Activated naive CD4-positive, alpha-beta T cell treated with anti-CD3 and anti-CD28 coated beads, Interleukin-2, amount 50 U/mL, for 24 hours (primary cell): ENCODE data around the gene CAGE1.
"Not testable (repeated sequence)": the region's sequence is repeated elsewhere in the genome, so short reads cannot be mapped to it uniquely, and the experiment has no call there.

Experiments
- H3K27ac Mint-ChIP-seq: one replicate; pipeline ENCODE4 v1.8.0; 2021; ENCODE audit warnings: mild to moderate bottlenecking, mixed read lengths
- H3K27me3 Mint-ChIP-seq: one replicate; pipeline ENCODE4 v1.8.0; 2021; ENCODE audit warnings: mixed read lengths
- H3K36me3 Mint-ChIP-seq: one replicate; pipeline ENCODE4 v1.8.0; 2021; ENCODE audit warnings: mixed read lengths
- H3K4me1 Mint-ChIP-seq: one replicate; pipeline ENCODE4 v1.8.0; 2021; ENCODE audit warnings: mixed read lengths
- H3K4me3 Mint-ChIP-seq: one replicate; pipeline ENCODE4 v1.8.0; 2021; ENCODE audit warnings: mild to moderate bottlenecking, mixed read lengths
- H3K9me3 Mint-ChIP-seq: one replicate; pipeline ENCODE4 v1.8.0; 2021; ENCODE audit warnings: mixed read lengths

The CAGE1 gene

GRCh38 chr6:7378740-7379139 lies 10.8 kb downstream of the CAGE1 start:
- no peak overlapping the region for H3K27ac Mint-ChIP-seq
- peaks cover 4% of the 10 kb centered on the region for H3K27me3 Mint-ChIP-seq
- H3K36me3 Mint-ChIP-seq, result no peaks in the 10 kb centered on the region
- no peak overlapping the region for H3K4me3 Mint-ChIP-seq
- peaks cover 4% of the 10 kb centered on the region for H3K4me1 Mint-ChIP-seq
- H3K9me3 Mint-ChIP-seq, result no peaks in the 10 kb centered on the region

GRCh38 chr6:7377961-7378360 lies 11.6 kb downstream of the CAGE1 start:
- Mint-ChIP-seq H3K27ac (no peak overlapping the region), H3K27me3 (peaks cover 4% of the 10 kb centered on the region), H3K9me3 (no peaks in the 10 kb centered on the region), H3K4me3 (no peak overlapping the region), H3K36me3 (no peaks in the 10 kb centered on the region), H3K4me1 (peaks cover 8% of the 10 kb centered on the region)

- no peaks in the 10 kb centered on the region for H3K36me3 Mint-ChIP-seq
- H3K9me3 Mint-ChIP-seq, result no peaks in the 10 kb centered on the region
- no peak overlapping the region for H3K27ac Mint-ChIP-seq
- peaks cover 4% of the 10 kb centered on the region for H3K27me3 Mint-ChIP-seq
- H3K4me1 Mint-ChIP-seq, result peaks cover 8% of the 10 kb centered on the region
- H3K4me3 Mint-ChIP-seq, result no peak overlapping the region
Measured at GRCh38 chr6:7373739-7374138, 15.8 kb downstream of the CAGE1 start.

- Mint-ChIP-seq H3K4me1 (no peaks in the 10 kb centered on the region), H3K27me3 (peaks cover 2% of the 10 kb centered on the region), H3K9me3 (no peaks in the 10 kb centered on the region), H3K27ac (no peak overlapping the region), H3K36me3 (no peaks in the 10 kb centered on the region), H3K4me3 (no peak overlapping the region)
Measured at GRCh38 chr6:7367408-7367807, 22.1 kb downstream of the CAGE1 start.

GRCh38 chr6:7351916-7352315 lies 37.6 kb downstream of the CAGE1 start:
- H3K36me3 Mint-ChIP-seq, H3K4me3 Mint-ChIP-seq: not testable (repeated sequence)
- H3K27me3 Mint-ChIP-seq, result peaks cover 13% of the 10 kb centered on the region

GRCh38 chr6:7350591-7350990 lies 39.0 kb downstream of the CAGE1 start:
- H3K27ac Mint-ChIP-seq, H3K36me3 Mint-ChIP-seq, H3K9me3 Mint-ChIP-seq, H3K4me3 Mint-ChIP-seq, H3K4me1 Mint-ChIP-seq: not testable (repeated sequence)
- peaks cover 13% of the 10 kb centered on the region for H3K27me3 Mint-ChIP-seq

More at GRCh38 chr6:7351916-7352315, 37.6 kb downstream of the CAGE1 start:
- not testable (repeated sequence) for H3K9me3 Mint-ChIP-seq, H3K27ac Mint-ChIP-seq, H3K4me1 Mint-ChIP-seq

- H3K4me3 Mint-ChIP-seq, H3K27ac Mint-ChIP-seq, H3K36me3 Mint-ChIP-seq, H3K4me1 Mint-ChIP-seq, H3K9me3 Mint-ChIP-seq: not testable (repeated sequence)
- H3K27me3 Mint-ChIP-seq, result peaks cover 19% of the 10 kb centered on the region
Measured at GRCh38 chr6:7347551-7347997, 42.0 kb downstream of the CAGE1 start.

GRCh38 chr6:7344773-7345450 lies 44.6 kb downstream of the CAGE1 start:
- not testable (repeated sequence) for H3K4me1 Mint-ChIP-seq, H3K4me3 Mint-ChIP-seq, H3K27ac Mint-ChIP-seq, H3K36me3 Mint-ChIP-seq, H3K9me3 Mint-ChIP-seq
- H3K27me3 Mint-ChIP-seq, result peaks cover 15% of the 10 kb centered on the region

- Mint-ChIP-seq H3K36me3 (no peaks in the 10 kb centered on the region), H3K27me3 (peaks cover 15% of the 10 kb centered on the region), H3K4me3 (no peak overlapping the region), H3K9me3 (no peaks in the 10 kb centered on the region), H3K4me1 (no peaks in the 10 kb centered on the region), H3K27ac (no peak overlapping the region)
Measured at GRCh38 chr6:7343546-7344475, 45.7 kb downstream of the CAGE1 start.

GRCh38 chr6:7341989-7342742 lies 47.4 kb downstream of the CAGE1 start:
- H3K27me3 Mint-ChIP-seq, result peaks cover 12% of the 10 kb centered on the region
- H3K4me3 Mint-ChIP-seq, result no peak overlapping the region
- no peaks in the 10 kb centered on the region for H3K9me3 Mint-ChIP-seq
- H3K27ac Mint-ChIP-seq, result no peak overlapping the region
- H3K36me3 Mint-ChIP-seq, result no peaks in the 10 kb centered on the region
- H3K4me1 Mint-ChIP-seq, result no peaks in the 10 kb centered on the region

- Mint-ChIP-seq H3K4me1 (no peaks in the 10 kb centered on the region), H3K36me3 (no peaks in the 10 kb centered on the region), H3K9me3 (no peaks in the 10 kb centered on the region), H3K27ac (no peak overlapping the region), H3K27me3 (peaks cover 12% of the 10 kb centered on the region), H3K4me3 (no peak overlapping the region)
Measured at GRCh38 chr6:7341271-7341670, 48.3 kb downstream of the CAGE1 start.

- not testable (repeated sequence) for H3K4me3 Mint-ChIP-seq, H3K36me3 Mint-ChIP-seq, H3K4me1 Mint-ChIP-seq, H3K9me3 Mint-ChIP-seq, H3K27ac Mint-ChIP-seq
- H3K27me3 Mint-ChIP-seq, result peaks cover 12% of the 10 kb centered on the region
Measured at GRCh38 chr6:7339007-7339732, 50.4 kb downstream of the CAGE1 start.

- Mint-ChIP-seq H3K36me3 (no peaks in the 10 kb centered on the region), H3K4me3 (no peak overlapping the region), H3K4me1 (no peaks in the 10 kb centered on the region), H3K9me3 (no peaks in the 10 kb centered on the region), H3K27ac (no peak overlapping the region), H3K27me3 (peaks cover 7% of the 10 kb centered on the region)
Measured at GRCh38 chr6:7338031-7338430, 51.5 kb downstream of the CAGE1 start.

GRCh38 chr6:7335519-7335918 lies 54.0 kb downstream of the CAGE1 start:
- no peaks in the 10 kb centered on the region for H3K36me3 Mint-ChIP-seq
- H3K4me1 Mint-ChIP-seq, result no peaks in the 10 kb centered on the region
- no peak overlapping the region for H3K4me3 Mint-ChIP-seq
- H3K27ac Mint-ChIP-seq, result no peak overlapping the region
- H3K27me3 Mint-ChIP-seq, result peaks cover 4% of the 10 kb centered on the region
- H3K9me3 Mint-ChIP-seq, result no peaks in the 10 kb centered on the region

- H3K27me3 Mint-ChIP-seq, result peaks cover 2% of the 10 kb centered on the region
- no peaks in the 10 kb centered on the region for H3K9me3 Mint-ChIP-seq
- H3K4me3 Mint-ChIP-seq, result no peak overlapping the region
- no peak overlapping the region for H3K27ac Mint-ChIP-seq
- H3K4me1 Mint-ChIP-seq, result no peaks in the 10 kb centered on the region
- H3K36me3 Mint-ChIP-seq, result no peaks in the 10 kb centered on the region
Measured at GRCh38 chr6:7334685-7335084, 54.9 kb downstream of the CAGE1 start.
